HEK293T (cell line): Measurements from ENCODE around the gene MAGEB3.

Experiments
- ARNT ChIP-seq: fragments of 450-650 bp; IDR thresholded peaks from 2 replicates; pipeline ENCODE4 v1.6.1; 2017; ENCODE audit warnings: mild to moderate bottlenecking
- CTBP1 ChIP-seq: fragments of 450-650 bp; IDR thresholded peaks from 2 replicates; pipeline ENCODE4 v1.6.1; 2016; ENCODE audit warnings: borderline replicate concordance
- FOXA1 ChIP-seq: fragments of 450-650 bp; IDR thresholded peaks from 2 replicates; pipeline ENCODE4 v1.6.1; 2016; ENCODE audit warnings: mild to moderate bottlenecking
- FOXK2 ChIP-seq: fragments of 450-650 bp; IDR thresholded peaks from 2 replicates; pipeline ENCODE4 v1.6.1; 2016; ENCODE audit warnings: mild to moderate bottlenecking
- LEF1 ChIP-seq: fragments of 450-650 bp; IDR thresholded peaks from 2 replicates; pipeline ENCODE4 v1.6.1; 2017; ENCODE audit warnings: mild to moderate bottlenecking, borderline replicate concordance
- SP1 ChIP-seq: fragments of 450-650 bp; IDR thresholded peaks from 2 replicates; pipeline ENCODE4 v1.6.1; 2017
- SUZ12 ChIP-seq: fragments of 450-650 bp; IDR thresholded peaks from 2 replicates; pipeline ENCODE4 v1.6.1; 2016; ENCODE audit warnings: mild to moderate bottlenecking
- TARDBP ChIP-seq: fragments of 450-650 bp; IDR thresholded peaks from 2 replicates; pipeline ENCODE4 v1.6.1; 2016
- TF ChIP-seq, protein P1 (sequence below): fragments of 450-650 bp; IDR thresholded peaks from 2 replicates; pipeline ENCODE4 v1.6.1; 2016

DNA sequence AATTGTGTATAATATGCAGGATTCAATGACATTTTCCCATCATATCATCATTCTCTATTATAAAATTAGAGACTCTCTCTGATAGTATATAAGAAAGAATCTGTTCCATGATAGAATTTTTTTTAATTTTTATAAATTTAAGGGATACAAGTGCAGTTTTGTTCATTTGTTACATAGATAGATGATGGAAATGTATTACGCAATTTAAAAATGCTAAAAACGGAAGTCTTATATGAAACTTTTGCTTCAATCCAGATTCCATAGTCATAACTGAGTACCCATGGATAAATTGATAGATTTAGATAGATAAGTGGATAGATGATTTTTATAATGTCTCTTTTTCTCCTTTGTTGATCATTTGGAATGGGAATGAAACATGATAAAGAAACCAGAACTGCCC is 40.0 kb upstream of the MAGEB3 start:
- no peak for TF ChIP-seq LEF1
- TF ChIP-seq SP1: no peak
- no peak for TF ChIP-seq ARNT
- no peak for TF ChIP-seq SUZ12
- no peak for TF ChIP-seq FOXK2
- no peak for TF ChIP-seq FOXA1
- no peak for TF ChIP-seq TARDBP
- TF ChIP-seq CTBP1: no peak
- TF ChIP-seq, protein P1, sequence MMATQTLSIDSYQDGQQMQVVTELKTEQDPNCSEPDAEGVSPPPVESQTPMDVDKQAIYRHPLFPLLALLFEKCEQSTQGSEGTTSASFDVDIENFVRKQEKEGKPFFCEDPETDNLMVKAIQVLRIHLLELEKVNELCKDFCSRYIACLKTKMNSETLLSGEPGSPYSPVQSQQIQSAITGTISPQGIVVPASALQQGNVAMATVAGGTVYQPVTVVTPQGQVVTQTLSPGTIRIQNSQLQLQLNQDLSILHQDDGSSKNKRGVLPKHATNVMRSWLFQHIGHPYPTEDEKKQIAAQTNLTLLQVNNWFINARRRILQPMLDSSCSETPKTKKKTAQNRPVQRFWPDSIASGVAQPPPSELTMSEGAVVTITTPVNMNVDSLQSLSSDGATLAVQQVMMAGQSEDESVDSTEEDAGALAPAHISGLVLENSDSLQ: no peak
